HCT116 (cell line): ENCODE results near the gene SORBS1. TPM values are rescaled to one million over a fixed set of nuclear protein-coding genes. Genes with fewer than 3 reads are reported as not detected.

ENCODE experiments used
- ATAC-seq: fragments of 200-7000 bp; cut with Tn5 transposase; 2 replicates; pipeline ENCODE4 v1.9.1; 2020; ENCODE audit warnings: mild to moderate bottlenecking, moderate library complexity
- BruUV-seq: library from RNA; stranded (reverse); fragments of 400-500 nt; replicated peaks from 2 replicates; lab custom pipeline; 2021; lab: Mats Ljungman, UMichigan
- CTCF ChIA-PET: fragments of 300-600 bp; sonication (Branson Sonifier 250); formaldehyde crosslinking; loops from one replicate; lab custom pipeline; 2021; ENCODE audit warnings: antibody characterized with exemption; lab: Charles Lee
- POLR2A ChIA-PET: fragments of 300-600, 350-600 bp; sonication (Branson Sonifier 250); formaldehyde crosslinking; loops from one replicate; lab custom pipeline; 2021; ENCODE audit warnings: antibody characterized with exemption; lab: Charles Lee
- RAD21 ChIA-PET, 2 experiments: fragments of 300-600 bp; sonication (Branson Sonifier 250); formaldehyde crosslinking; loops; one replicate each; lab custom pipeline; 2023; ENCODE audit warnings: low total read pairs in 2 of 2; ENCODE audit not compliant: uncharacterized antibody in 2 of 2, unreplicated experiment in 2 of 2, low non-redundant PET in 1 of 2; lab: Charles Lee
- DNase-seq: peaks from one replicate; pipeline ENCODE4 v3.0.0-alpha.2; 2010; ENCODE audit warnings: low read depth, low spot score
- H2AFZ ChIP-seq: fragments of 200-600 bp; shearing (Covaris generic), sonication (generic); 2 replicates; pipeline ENCODE4 v1.6.1; 2017; ENCODE audit warnings: low read depth, mixed run types, mixed read lengths, antibody characterized with exemption, low read length; ENCODE audit not compliant: poor library complexity, severe bottlenecking
- H3K27ac ChIP-seq: 2 replicates; pipeline ENCODE4 v1.5.1; 2012; ENCODE audit warnings: low read depth, low read length
- H3K27me3 ChIP-seq: fragments of 200-600 bp; sonication (generic); 2 replicates; pipeline ENCODE4 v1.6.1; 2016; ENCODE audit warnings: mixed run types, low read length, mixed read lengths; ENCODE audit not compliant: insufficient read depth
- H3K36me3 ChIP-seq, 2 experiments: fragments of 200-500 bp in 1 of 2; fragments of 200-600 bp in 1 of 2; sonication (Bioruptor generic) in 1 of 2; sonication (generic) in 1 of 2; 2 replicates each; pipeline versions ENCODE4 v1.5.1 to v1.6.1; 2014 to 2016; ENCODE audit warnings: low read length in 2 of 2, inconsistent platforms in 1 of 2, mixed read lengths in 1 of 2, mixed run types in 1 of 2; ENCODE audit not compliant: insufficient read depth in 2 of 2, control insufficient read depth in 1 of 2
- H3K4me1 ChIP-seq, 2 experiments: fragments of 200-600 bp in 1 of 2; sonication (generic) in 1 of 2; 2 replicates each; pipeline versions ENCODE4 v1.5.1 to v1.6.1; 2012 to 2017; ENCODE audit warnings: low read length in 2 of 2, inconsistent platforms in 1 of 2, mild to moderate bottlenecking in 1 of 2, mixed read lengths in 1 of 2, mixed run types in 1 of 2, moderate library complexity in 1 of 2; ENCODE audit not compliant: insufficient read depth in 2 of 2, control insufficient read depth in 1 of 2
- H3K4me2 ChIP-seq: fragments of 200-600 bp; sonication (generic); 2 replicates; pipeline ENCODE4 v1.6.1; 2017; ENCODE audit warnings: mixed run types, low read length, mixed read lengths
- H3K4me3 ChIP-seq, 2 experiments: fragments of 200-600 bp in 1 of 2; sonication (generic) in 1 of 2; replicated peaks in 1 of 2; 2 replicates each; pipeline ENCODE4 v1.5.1; 2011 to 2016; ENCODE audit warnings: low read length in 2 of 2, control low read depth in 1 of 2, low read depth in 1 of 2, mild to moderate bottlenecking in 1 of 2, mixed read lengths in 1 of 2, mixed run types in 1 of 2
- H3K79me2 ChIP-seq: fragments of 200-600 bp; sonication (generic); 2 replicates; pipeline ENCODE4 v1.6.1; 2017; ENCODE audit warnings: mild to moderate bottlenecking, mixed run types, low read length, moderate library complexity, mixed read lengths; ENCODE audit not compliant: insufficient read depth
- H3K9ac ChIP-seq: fragments of 200-600 bp; sonication (generic); 2 replicates; pipeline ENCODE4 v1.6.1; 2016; ENCODE audit warnings: low read length, mixed read lengths
- H3K9me2 ChIP-seq: fragments of 200-600 bp; sonication (generic), shearing (Covaris generic); 2 replicates; pipeline ENCODE4 v1.6.1; 2017; ENCODE audit warnings: mixed run types, mild to moderate bottlenecking, moderate library complexity; ENCODE audit not compliant: insufficient read depth
- H3K9me3 ChIP-seq, 2 experiments: fragments of 200-500 bp in 1 of 2; fragments of 200-600 bp in 1 of 2; sonication (Bioruptor generic) in 1 of 2; sonication (generic) in 1 of 2; 2 replicates each; pipeline ENCODE4 v1.6.1; 2014 to 2017; ENCODE audit warnings: low read length in 2 of 2, mixed read lengths in 2 of 2, inconsistent platforms in 1 of 2, low read depth in 1 of 2, mild to moderate bottlenecking in 1 of 2, mixed run types in 1 of 2, moderate library complexity in 1 of 2; ENCODE audit not compliant: control insufficient read depth in 1 of 2, insufficient read depth in 1 of 2
- H4K20me1 ChIP-seq: fragments of 200-600 bp; sonication (generic), shearing (Covaris generic); 2 replicates; pipeline ENCODE4 v1.6.1; 2017; ENCODE audit warnings: mixed run types, mild to moderate bottlenecking, moderate library complexity; ENCODE audit not compliant: insufficient read depth
- MAX ChIP-seq: IDR thresholded peaks from 2 replicates; pipeline ENCODE4 v1.6.1; 2012
- POLR2AphosphoS5 ChIP-seq: IDR thresholded peaks from 2 replicates; pipeline ENCODE4 v1.6.1; 2011; ENCODE audit warnings: mild to moderate bottlenecking, low read depth, low read length, moderate library complexity
- SRF ChIP-seq: IDR thresholded peaks from 2 replicates; pipeline ENCODE4 v1.6.1; 2012; ENCODE audit warnings: low read depth
- TCF7L2 ChIP-seq: IDR thresholded peaks from 2 replicates; pipeline ENCODE4 v1.7.0; 2011; ENCODE audit warnings: borderline replicate concordance, inconsistent platforms; ENCODE audit not compliant: insufficient read depth, insufficient read length; ENCODE audit errors: extremely low read depth
- intact Hi-C: fragments of 100-400 bp; cut with micrococcal nuclease; formaldehyde crosslinking; loops from 2 replicates; pipeline ENCODE4 v1.10.0; 2022
- total RNA-seq: library from RNA; stranded (reverse); gene quantifications from one replicate; pipeline ENCODE4 v1.2.1, GENCODE V29; 2021; ENCODE audit not compliant: unreplicated experiment
- TF ChIP-seq, protein P1 (sequence below), 3 experiments: fragments of 200-600 bp in 1 of 3; sonication (generic) in 1 of 3; IDR thresholded peaks in 2 of 3; conservative IDR thresholded peaks in 1 of 3; 2 replicates each; pipeline ENCODE4 v1.5.1; 2012 to 2017; ENCODE audit warnings: low read depth in 2 of 3, low read length in 2 of 3, antibody characterized with exemption in 1 of 3, borderline replicate concordance in 1 of 3, control low read depth in 1 of 3, mild to moderate bottlenecking in 1 of 3, mixed read lengths in 1 of 3, mixed run types in 1 of 3, moderate library complexity in 1 of 3; ENCODE audit not compliant: insufficient read depth in 1 of 3

The SORBS1 gene
- total RNA-seq, 1 experiment from 2014 or later = 3.4 TPM

GRCh38 chr10:95542761-95543160 lies 18.4 kb downstream of the SORBS1 start:
- intact Hi-C loops = no loop called here
- TF ChIP-seq SRF (no peak), POLR2AphosphoS5 (no peak), MAX (no peak), TCF7L2 (no peak)
- no TSS peak for BruUV-seq
- no peaks in the 10 kb centered on the region for H3K9me2 ChIP-seq
- H3K27me3 ChIP-seq = no peaks in the 10 kb centered on the region
- H2AFZ ChIP-seq = no peak overlapping the region
- ATAC-seq = no peak
- peaks cover 0 to 5% of the 10 kb centered on the region in 2 experiments; a peak in 2 of 4 replicates for H3K4me1 ChIP-seq
- no peak overlapping the region for H3K4me3 ChIP-seq
- no peaks in the 10 kb centered on the region for H3K79me2 ChIP-seq
- no peak overlapping the region for H3K9ac ChIP-seq
- no peaks in the 10 kb centered on the region for H3K9me3 ChIP-seq
- no peak for DNase-seq
- H3K36me3 ChIP-seq = no peaks in the 10 kb centered on the region
- POLR2A ChIA-PET = no interaction called here
- RAD21 ChIA-PET = no interaction called here
- no peak overlapping the region for H3K27ac ChIP-seq
- CTCF ChIA-PET = no interaction called here
- H4K20me1 ChIP-seq = no peaks in the 10 kb centered on the region
- H3K4me2 ChIP-seq = no peak overlapping the region

GRCh38 chr10:95542330-95542729 lies 18.8 kb downstream of the SORBS1 start:
- CTCF ChIA-PET = no interaction called here
- Histone ChIP-seq H3K4me3 (no peak overlapping the region), H2AFZ (no peak overlapping the region), H3K27ac (no peak overlapping the region), H3K27me3 (no peaks in the 10 kb centered on the region), H3K4me2 (no peak overlapping the region), H4K20me1 (no peaks in the 10 kb centered on the region), H3K4me1 (peaks cover 0 to 9% of the 10 kb centered on the region in 2 experiments; a peak in 3 of 4 replicates), H3K79me2 (no peaks in the 10 kb centered on the region), H3K9ac (no peak overlapping the region), H3K36me3 (no peaks in the 10 kb centered on the region)
- POLR2A ChIA-PET = no interaction called here
- BruUV-seq = no TSS peak
- RAD21 ChIA-PET = no interaction called here
- ATAC-seq = no peak
- DNase-seq = no peak
- TF ChIP-seq, protein P1, sequence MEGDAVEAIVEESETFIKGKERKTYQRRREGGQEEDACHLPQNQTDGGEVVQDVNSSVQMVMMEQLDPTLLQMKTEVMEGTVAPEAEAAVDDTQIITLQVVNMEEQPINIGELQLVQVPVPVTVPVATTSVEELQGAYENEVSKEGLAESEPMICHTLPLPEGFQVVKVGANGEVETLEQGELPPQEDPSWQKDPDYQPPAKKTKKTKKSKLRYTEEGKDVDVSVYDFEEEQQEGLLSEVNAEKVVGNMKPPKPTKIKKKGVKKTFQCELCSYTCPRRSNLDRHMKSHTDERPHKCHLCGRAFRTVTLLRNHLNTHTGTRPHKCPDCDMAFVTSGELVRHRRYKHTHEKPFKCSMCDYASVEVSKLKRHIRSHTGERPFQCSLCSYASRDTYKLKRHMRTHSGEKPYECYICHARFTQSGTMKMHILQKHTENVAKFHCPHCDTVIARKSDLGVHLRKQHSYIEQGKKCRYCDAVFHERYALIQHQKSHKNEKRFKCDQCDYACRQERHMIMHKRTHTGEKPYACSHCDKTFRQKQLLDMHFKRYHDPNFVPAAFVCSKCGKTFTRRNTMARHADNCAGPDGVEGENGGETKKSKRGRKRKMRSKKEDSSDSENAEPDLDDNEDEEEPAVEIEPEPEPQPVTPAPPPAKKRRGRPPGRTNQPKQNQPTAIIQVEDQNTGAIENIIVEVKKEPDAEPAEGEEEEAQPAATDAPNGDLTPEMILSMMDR (IDR thresholded peaks at IDR 0.05 in 2 of 3, conservative IDR thresholded peaks at IDR 0.05 in 1 of 3; ENCODE audit: borderline replicate concordance in 1 of 3, insufficient read depth in 1 of 3, low read depth in 2 of 3, low read length in 2 of 3) = no peak
- TF ChIP-seq TCF7L2 = no peak
- TF ChIP-seq, all 23 proteins: peak for 0
- intact Hi-C loops = no loop called here
- Histone ChIP-seq H3K9me2 (no peaks in the 10 kb centered on the region), H3K9me3 (no peaks in the 10 kb centered on the region)
